Adipocyte (in vitro differentiated cells): Measurements from ENCODE around the gene TLCD3B.
"Not testable (repeated sequence)": the region's sequence is repeated elsewhere in the genome, so short reads cannot be mapped to it uniquely, and the experiment has no call there.

Experiments used
- DNase-seq: peaks from one replicate; pipeline ENCODE4 v3.0.0-alpha.2; 2015; ENCODE audit warnings: low read depth
- H3K27me3 ChIP-seq: replicated peaks from 2 replicates; pipeline ENCODE4 v1.7.0; 2013; ENCODE audit warnings: mild to moderate bottlenecking, low read length, moderate library complexity; ENCODE audit not compliant: control insufficient read depth, insufficient read depth
- H3K36me3 ChIP-seq: 2 replicates; pipeline ENCODE4 v1.7.0; 2013; ENCODE audit warnings: low read length, mild to moderate bottlenecking, moderate library complexity; ENCODE audit not compliant: control insufficient read depth, insufficient read depth, severe bottlenecking
- H3K4me1 ChIP-seq: 2 replicates; pipeline ENCODE4 v1.7.0; 2013; ENCODE audit warnings: mild to moderate bottlenecking, low read length, moderate library complexity; ENCODE audit not compliant: control insufficient read depth, insufficient read depth
- H3K4me3 ChIP-seq: 2 replicates; pipeline ENCODE4 v1.7.0; 2013; ENCODE audit warnings: mild to moderate bottlenecking, low read length, moderate library complexity
- H3K9ac ChIP-seq: 2 replicates; pipeline ENCODE4 v1.7.0; 2013; ENCODE audit warnings: mild to moderate bottlenecking, low read length, moderate library complexity
- H3K9me3 ChIP-seq: 2 replicates; pipeline ENCODE4 v1.7.0; 2013; ENCODE audit warnings: mild to moderate bottlenecking, low read length, moderate library complexity; ENCODE audit not compliant: control insufficient read depth

TLCD3B gene

GRCh38 chr16:30054959-30055553, 24.0 kb upstream of the TLCD3B start:
- Histone ChIP-seq H3K9ac (no peak overlapping the region), H3K9me3 (no peaks in the 10 kb centered on the region), H3K4me3 (no peak overlapping the region), H3K4me1 (peaks cover 7% of the 10 kb centered on the region), H3K27me3 (no peaks in the 10 kb centered on the region), H3K36me3 (no peaks in the 10 kb centered on the region)
- DNase-seq, result no peak

- Histone ChIP-seq H3K4me1 (peaks cover 5% of the 10 kb centered on the region), H3K9ac (no peak overlapping the region), H3K9me3 (no peaks in the 10 kb centered on the region), H3K36me3 (no peaks in the 10 kb centered on the region), H3K4me3 (peak overlapping the region; percentile 26), H3K27me3 (no peaks in the 10 kb centered on the region)
- DNase-seq, result no peak
These were observed 23.4 kb upstream of the TLCD3B start for GRCh38 chr16:30054451-30054850.

- DNase-seq, result peak; percentile 67
- no peaks in the 10 kb centered on the region for H3K27me3 ChIP-seq
These were observed 22.4 kb upstream of the TLCD3B start for GRCh38 chr16:30053376-30054015.

GRCh38 chr16:30052671-30053372, 21.8 kb upstream of the TLCD3B start:
- DNase-seq, result peak; percentile 94
- Histone ChIP-seq H3K9me3 (no peaks in the 10 kb centered on the region), H3K36me3 (no peaks in the 10 kb centered on the region), H3K4me1 (peaks cover 5% of the 10 kb centered on the region), H3K27me3 (no peaks in the 10 kb centered on the region), H3K9ac (peak overlapping the region; percentile 83), H3K4me3 (peak overlapping the region; percentile 88)

More at GRCh38 chr16:30053376-30054015, 22.4 kb upstream of the TLCD3B start:
- H3K4me1 ChIP-seq, result peaks cover 5% of the 10 kb centered on the region
- H3K4me3 ChIP-seq, result peak overlapping the region; percentile 88
- H3K36me3 ChIP-seq, result no peaks in the 10 kb centered on the region
- H3K9me3 ChIP-seq, result no peaks in the 10 kb centered on the region
- H3K9ac ChIP-seq, result peak overlapping the region; percentile 83

- DNase-seq, result no peak
These were observed 20.4 kb upstream of the TLCD3B start for GRCh38 chr16:30051518-30051917.

GRCh38 chr16:30049871-30050270, 18.8 kb upstream of the TLCD3B start:
- Histone ChIP-seq H3K9me3 (no peaks in the 10 kb centered on the region), H3K4me1 (peaks cover 5% of the 10 kb centered on the region), H3K9ac (no peak overlapping the region), H3K27me3 (no peaks in the 10 kb centered on the region), H3K36me3 (no peaks in the 10 kb centered on the region), H3K4me3 (no peak overlapping the region)
- no peak for DNase-seq

More at GRCh38 chr16:30051518-30051917, 20.4 kb upstream of the TLCD3B start:
- no peak overlapping the region for H3K9ac ChIP-seq
- H3K9me3 ChIP-seq, result no peaks in the 10 kb centered on the region
- H3K27me3 ChIP-seq, result no peaks in the 10 kb centered on the region
- no peak overlapping the region for H3K4me3 ChIP-seq
- H3K36me3 ChIP-seq, result no peaks in the 10 kb centered on the region
- H3K4me1 ChIP-seq, result peaks cover 5% of the 10 kb centered on the region

GRCh38 chr16:30046588-30046987, 15.5 kb upstream of the TLCD3B start:
- DNase-seq, result no peak
- Histone ChIP-seq H3K36me3 (no peaks in the 10 kb centered on the region), H3K4me1 (no peaks in the 10 kb centered on the region), H3K9me3 (no peaks in the 10 kb centered on the region), H3K27me3 (no peaks in the 10 kb centered on the region), H3K9ac (no peak overlapping the region), H3K4me3 (no peak overlapping the region)

GRCh38 chr16:30046178-30046577, 15.1 kb upstream of the TLCD3B start:
- no peak for DNase-seq
- Histone ChIP-seq H3K9ac (no peak overlapping the region), H3K36me3 (no peaks in the 10 kb centered on the region), H3K4me1 (no peaks in the 10 kb centered on the region), H3K9me3 (no peaks in the 10 kb centered on the region), H3K4me3 (no peak overlapping the region), H3K27me3 (no peaks in the 10 kb centered on the region)

- H3K36me3 ChIP-seq, result no peaks in the 10 kb centered on the region
- H3K9ac ChIP-seq, result no peak overlapping the region
- H3K9me3 ChIP-seq, result no peaks in the 10 kb centered on the region
- H3K4me1 ChIP-seq, result no peaks in the 10 kb centered on the region
- no peak overlapping the region for H3K4me3 ChIP-seq
- H3K27me3 ChIP-seq, result no peaks in the 10 kb centered on the region
- peak; percentile 77 for DNase-seq
These were observed 10.8 kb upstream of the TLCD3B start for GRCh38 chr16:30041841-30042240.

- not testable (repeated sequence) for DNase-seq, H3K9ac ChIP-seq, H3K27me3 ChIP-seq, H3K4me1 ChIP-seq, H3K9me3 ChIP-seq, H3K4me3 ChIP-seq, H3K36me3 ChIP-seq
These were observed 9.6 kb upstream of the TLCD3B start for GRCh38 chr16:30040690-30041089.

GRCh38 chr16:30040221-30040620, 9.2 kb upstream of the TLCD3B start:
- H3K27me3 ChIP-seq, result peaks cover 10% of the 10 kb centered on the region
- no peak overlapping the region for H3K9ac ChIP-seq
- no peaks in the 10 kb centered on the region for H3K9me3 ChIP-seq
- H3K36me3 ChIP-seq, result no peaks in the 10 kb centered on the region
- H3K4me1 ChIP-seq, result no peaks in the 10 kb centered on the region
- no peak for DNase-seq
- H3K4me3 ChIP-seq, result no peak overlapping the region
